Measurements from ENCODE around the gene KIFC3. TPM values are rescaled to one million over a fixed set of nuclear protein-coding genes. Genes with fewer than 3 reads are reported as not detected.

The KIFC3 gene
- total and polyA plus RNA-seq, 11 donors: 46.1 to 105 (median 65.6) TPM

DNA sequence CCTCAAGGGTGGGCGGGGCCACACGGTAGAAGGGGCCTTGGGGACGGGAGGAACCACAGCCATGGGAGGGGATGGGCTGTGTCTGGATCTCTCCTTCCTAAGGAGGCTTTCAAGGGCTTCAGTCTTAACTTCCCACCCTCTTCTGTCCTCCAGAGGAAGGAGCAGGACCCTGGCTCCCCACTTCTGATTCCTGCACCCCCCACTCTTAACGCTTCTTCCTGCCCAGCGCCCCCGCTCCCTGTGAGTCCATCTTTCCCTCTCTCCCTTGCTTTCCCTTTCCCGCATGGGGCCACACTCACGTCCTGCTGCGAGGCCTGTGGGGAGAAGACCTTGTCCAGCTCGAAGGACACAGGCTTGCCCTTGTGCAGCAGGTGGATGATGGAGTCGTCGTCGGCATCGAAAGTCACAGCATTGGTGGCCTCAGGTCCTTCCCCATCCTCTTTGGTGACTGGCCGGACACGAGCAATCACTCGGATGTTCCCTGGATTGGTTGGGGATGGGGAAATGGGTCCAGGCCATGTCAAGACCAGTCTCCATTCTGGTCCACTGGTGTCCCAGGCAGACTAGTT is 37.0 kb downstream of the KIFC3 start:
- DNase-seq: peak in 1 of 5 donors; percentile 49
- Histone ChIP-seq H3K4me1 (peaks cover 0 to 5% (median 0%) of the 10 kb centered on the region in 12 donors), H3K27me3 (no peaks in the 10 kb centered on the region), H3K36me3 (peaks cover 5 to 93% (median 81%) of the 10 kb centered on the region in 9 donors), H3K27ac (no peak overlapping the region), H3K4me3 (no peak overlapping the region), H3K9me3 (no peaks in the 10 kb centered on the region)
- 94 to 96% (median 94%) methylated on average over 17 of the region's 17 CpGs for WGBS, 4 donors
- intact Hi-C loops (cut with DNase I): no loop called here
- ATAC-seq: no peak
- TF ChIP-seq, protein P1, sequence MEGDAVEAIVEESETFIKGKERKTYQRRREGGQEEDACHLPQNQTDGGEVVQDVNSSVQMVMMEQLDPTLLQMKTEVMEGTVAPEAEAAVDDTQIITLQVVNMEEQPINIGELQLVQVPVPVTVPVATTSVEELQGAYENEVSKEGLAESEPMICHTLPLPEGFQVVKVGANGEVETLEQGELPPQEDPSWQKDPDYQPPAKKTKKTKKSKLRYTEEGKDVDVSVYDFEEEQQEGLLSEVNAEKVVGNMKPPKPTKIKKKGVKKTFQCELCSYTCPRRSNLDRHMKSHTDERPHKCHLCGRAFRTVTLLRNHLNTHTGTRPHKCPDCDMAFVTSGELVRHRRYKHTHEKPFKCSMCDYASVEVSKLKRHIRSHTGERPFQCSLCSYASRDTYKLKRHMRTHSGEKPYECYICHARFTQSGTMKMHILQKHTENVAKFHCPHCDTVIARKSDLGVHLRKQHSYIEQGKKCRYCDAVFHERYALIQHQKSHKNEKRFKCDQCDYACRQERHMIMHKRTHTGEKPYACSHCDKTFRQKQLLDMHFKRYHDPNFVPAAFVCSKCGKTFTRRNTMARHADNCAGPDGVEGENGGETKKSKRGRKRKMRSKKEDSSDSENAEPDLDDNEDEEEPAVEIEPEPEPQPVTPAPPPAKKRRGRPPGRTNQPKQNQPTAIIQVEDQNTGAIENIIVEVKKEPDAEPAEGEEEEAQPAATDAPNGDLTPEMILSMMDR (IDR thresholded peaks at IDR 0.05): no peak
- TF ChIP-seq POLR2A (IDR thresholded peaks at IDR 0.05): no peak

DNA sequence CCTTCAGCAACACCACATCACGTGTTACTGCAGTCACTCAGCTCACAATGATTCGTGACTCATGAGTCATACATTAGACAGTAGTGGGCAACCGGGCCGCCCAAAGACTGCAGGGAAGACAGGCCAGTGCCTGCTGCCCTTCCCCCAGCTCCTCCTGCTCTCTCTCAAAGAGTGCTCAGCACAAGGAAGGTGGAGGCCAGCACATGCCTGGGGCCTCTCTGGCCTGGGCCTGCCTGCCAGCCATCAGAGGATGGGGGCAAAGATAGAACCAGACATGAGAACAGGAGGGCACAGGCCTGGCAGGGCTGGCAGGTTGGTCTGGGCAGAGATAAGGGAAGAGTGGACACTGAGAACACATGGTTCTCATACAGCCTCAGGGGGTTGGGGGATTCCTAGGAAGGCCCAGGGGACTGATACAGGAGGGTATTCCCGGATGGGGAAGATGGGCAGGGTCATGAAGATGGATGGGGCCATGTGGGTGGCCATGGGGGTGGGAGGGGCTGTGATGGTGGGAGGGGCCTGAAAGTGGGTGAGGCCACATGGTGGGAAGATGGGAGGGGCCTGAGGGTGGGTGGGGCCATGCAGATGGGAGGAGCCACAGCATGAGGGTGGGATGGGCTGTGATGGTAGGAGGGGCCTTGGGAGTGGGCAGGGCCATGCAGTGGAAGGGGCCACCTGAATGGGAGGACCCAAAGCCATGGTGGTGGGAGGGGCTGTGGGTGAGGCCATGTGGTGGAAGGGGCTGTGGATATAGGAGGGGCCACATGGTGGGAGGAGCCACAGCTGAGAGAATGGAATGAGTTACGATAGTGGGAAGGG is 37.7 kb downstream of the KIFC3 start:
- DNase-seq: peak in 3 of 5 donors; percentile 19 to 62 (median 48)
- Histone ChIP-seq H3K27ac (peak overlapping the region in 2 of 12 donors; percentile 29 to 37), H3K27me3 (no peaks in the 10 kb centered on the region), H3K4me1 (peaks cover 0 to 6% (median 0%) of the 10 kb centered on the region in 12 donors), H3K9me3 (no peaks in the 10 kb centered on the region), H3K36me3 (peaks cover 3 to 93% (median 81%) of the 10 kb centered on the region in 9 donors), H3K4me3 (no peak overlapping the region)
- TF ChIP-seq POLR2A (IDR thresholded peaks at IDR 0.05): no peak
- TF ChIP-seq, protein P1 (IDR thresholded peaks at IDR 0.05): no peak
- peak in 3 of 4 donors; percentile 38 to 57 (median 47) for ATAC-seq
- 70 to 84% (median 74%) methylated on average over 6 of the region's 6 CpGs for WGBS, 4 donors
- intact Hi-C loops (cut with DNase I): loop anchor here in 1 of 10 donors (5.0 kb wide), 1 partner anchor 33 kb away; no protein-coding TSS in a partner anchor

DNA sequence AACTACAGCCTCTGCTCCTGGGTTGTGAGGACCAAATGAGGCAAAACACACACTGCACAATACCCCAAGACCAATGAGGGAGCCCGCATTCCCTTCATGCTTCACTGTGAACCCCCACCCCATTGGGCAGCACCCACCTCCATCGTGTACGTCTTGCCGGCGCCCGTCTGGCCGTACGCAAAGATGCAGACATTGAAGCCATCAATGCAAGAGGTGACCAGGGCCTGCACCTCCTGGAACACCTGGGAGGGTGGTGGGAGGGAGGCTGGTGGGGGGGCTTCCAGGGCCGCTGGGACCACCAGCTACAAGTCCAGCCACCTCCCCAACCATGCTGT is 38.3 kb downstream of the KIFC3 start:
- H3K9me3 ChIP-seq: no peaks in the 10 kb centered on the region
- H3K27ac ChIP-seq: peak overlapping the region in 2 of 12 donors; percentile 29 to 37
- DNase-seq (peak in 3 of 5 donors; percentile 10 to 39 (median 25)), ATAC-seq (no peak)
- TF ChIP-seq, protein P1 (IDR thresholded peaks at IDR 0.05): no peak
- no peak for TF ChIP-seq POLR2A (IDR thresholded peaks at IDR 0.05)
- 94 to 97% (median 96%) methylated on average over 9 of the region's 9 CpGs for WGBS, 4 donors
- peaks cover 0 to 11% (median under 1%) of the 10 kb centered on the region in 12 donors for H3K4me1 ChIP-seq
- no peaks in the 10 kb centered on the region for H3K27me3 ChIP-seq
- intact Hi-C loops (cut with DNase I): loop anchor here in 1 of 10 donors (5.0 kb wide), 1 partner anchor 33 kb away; no protein-coding TSS in a partner anchor
- H3K4me3 ChIP-seq: no peak overlapping the region
- H3K36me3 ChIP-seq: peaks cover 0 to 93% (median 75%) of the 10 kb centered on the region in 9 donors

All from heart left ventricle (tissue), 16 donors.